Stimulated activated CD8-positive, alpha-beta memory T cell treated with anti-CD3 and anti-CD28 coated beads, Interleukin-12 subunit alpha, Interleukin-12 subunit beta, amount 100 ng/mL, for 24 hours (primary cell): ENCODE measurements around the gene PPP1R16B.
"Not testable (repeated sequence)": the region's sequence is repeated elsewhere in the genome, so short reads cannot be mapped to it uniquely, and the experiment has no call there.

Experiments used
- DNase-seq: peaks from one replicate; pipeline ENCODE4 v3.0.0-alpha.2; 2020; ENCODE audit errors: extremely low read depth

PPP1R16B gene

DNA sequence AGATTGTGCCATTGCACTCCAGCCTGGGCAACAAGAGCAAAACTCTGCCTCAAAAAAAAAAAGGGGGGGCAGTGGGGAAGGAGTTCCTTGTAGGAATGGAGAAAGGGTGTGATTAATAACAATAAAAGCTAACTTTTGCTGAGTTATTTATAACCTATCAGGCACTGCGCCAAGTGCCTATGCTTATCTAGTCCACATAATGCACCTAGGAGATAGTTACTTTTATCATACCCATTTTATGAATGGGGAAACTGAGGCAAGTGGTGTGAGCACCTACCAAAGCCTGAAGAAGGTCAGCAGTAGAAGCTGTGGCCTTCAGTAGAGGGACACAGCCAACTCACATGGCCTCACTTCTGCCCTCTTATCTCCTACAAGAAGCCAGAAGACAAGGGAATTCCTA, 13.6 kb upstream of the PPP1R16B start:
- no peak for DNase-seq

DNA sequence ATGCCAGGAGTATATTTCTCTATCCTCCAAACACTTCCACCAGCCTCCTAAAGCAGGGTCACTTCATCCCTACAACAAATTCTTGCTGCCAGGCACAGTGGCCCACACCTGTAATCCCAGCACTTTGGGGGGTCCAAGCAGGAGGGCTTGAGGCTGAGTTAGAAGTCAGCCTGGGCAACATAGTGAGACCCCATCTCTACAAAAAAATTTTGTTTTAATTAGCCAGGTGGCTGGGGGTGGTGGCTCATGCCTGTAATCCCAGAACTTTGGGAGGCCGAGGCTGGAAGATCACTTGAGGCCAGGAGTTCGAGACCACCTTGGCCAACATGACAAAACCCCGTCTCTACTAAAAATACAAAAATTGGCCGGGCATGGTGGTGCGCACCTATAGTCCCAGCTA, 11.4 kb upstream of the PPP1R16B start:
- not testable (repeated sequence) for DNase-seq

DNA sequence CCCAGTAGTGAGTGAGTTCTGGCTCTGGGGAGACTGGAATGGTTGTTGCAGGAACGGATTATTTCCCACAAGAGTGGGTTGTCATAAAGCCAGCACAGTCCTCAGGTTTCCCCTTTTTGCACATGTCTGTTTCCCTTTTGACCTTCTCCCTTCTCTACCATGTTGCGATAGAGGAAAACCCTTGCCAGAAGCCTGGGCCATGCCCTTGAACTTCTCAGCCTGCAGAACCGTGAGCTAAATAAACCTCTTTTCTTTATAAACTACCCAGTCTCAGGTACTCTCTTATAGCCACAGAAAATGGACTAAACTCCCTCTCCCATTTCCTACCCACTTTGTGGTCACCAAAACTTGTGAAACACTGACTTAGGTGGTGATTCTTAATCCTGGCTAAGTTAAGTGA, 7.2 kb upstream of the PPP1R16B start:
- no peak for DNase-seq

- DNase-seq: no peak
Measured at GRCh38 chr20:38799203-38799602, 6.3 kb upstream of the PPP1R16B start.

- no peak for DNase-seq
Measured at GRCh38 chr20:38800882-38801281, 4.6 kb upstream of the PPP1R16B start.

- DNase-seq: no peak
Measured at GRCh38 chr20:38804221-38804620, 1.3 kb upstream of the PPP1R16B start.

GRCh38 chr20:38804682-38805501, 605 bp upstream of the PPP1R16B start:
- peak; percentile 50 for DNase-seq

GRCh38 chr20:38805958-38806854, 709 bp downstream of the PPP1R16B start:
- no peak for DNase-seq

- no peak for DNase-seq
Measured at GRCh38 chr20:38806855-38807655, 1.6 kb downstream of the PPP1R16B start.

GRCh38 chr20:38809942-38810341, 4.4 kb downstream of the PPP1R16B start:
- no peak for DNase-seq

DNA sequence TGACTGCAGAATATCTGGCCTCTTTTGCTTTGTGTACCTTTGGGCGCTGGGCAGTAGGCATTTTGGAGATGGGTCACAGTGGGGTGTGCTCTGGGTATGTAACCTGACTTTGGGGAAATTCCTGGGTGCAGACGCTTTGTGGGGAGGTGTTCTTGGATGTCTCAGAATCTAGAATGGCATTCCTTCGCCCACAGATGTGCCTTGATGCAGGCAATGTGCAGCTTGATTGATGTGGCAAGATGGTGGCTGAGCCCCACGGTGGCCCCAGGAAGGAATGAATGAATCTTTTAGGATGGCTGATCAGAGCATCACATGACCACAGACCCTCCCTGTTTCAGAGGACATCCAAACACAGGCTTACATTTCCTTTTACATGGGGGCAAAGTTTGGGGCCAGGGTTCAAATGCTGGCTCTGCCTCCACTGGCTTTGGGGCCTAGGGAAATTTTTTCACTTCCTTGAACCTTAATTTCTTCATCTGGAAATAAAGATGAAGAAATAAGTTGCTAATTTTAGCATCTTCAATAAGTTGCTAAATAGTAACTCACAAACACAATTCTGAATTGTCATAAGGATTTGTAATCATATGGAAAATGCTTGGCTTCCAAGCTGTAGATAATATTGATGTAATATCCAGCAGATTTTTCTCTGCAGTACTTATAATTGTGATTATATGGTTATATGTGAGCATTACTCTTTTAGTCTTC, 5.6 kb downstream of the PPP1R16B start:
- DNase-seq: no peak

- no peak for DNase-seq
Measured at GRCh38 chr20:38811769-38812168, 6.3 kb downstream of the PPP1R16B start.

DNA sequence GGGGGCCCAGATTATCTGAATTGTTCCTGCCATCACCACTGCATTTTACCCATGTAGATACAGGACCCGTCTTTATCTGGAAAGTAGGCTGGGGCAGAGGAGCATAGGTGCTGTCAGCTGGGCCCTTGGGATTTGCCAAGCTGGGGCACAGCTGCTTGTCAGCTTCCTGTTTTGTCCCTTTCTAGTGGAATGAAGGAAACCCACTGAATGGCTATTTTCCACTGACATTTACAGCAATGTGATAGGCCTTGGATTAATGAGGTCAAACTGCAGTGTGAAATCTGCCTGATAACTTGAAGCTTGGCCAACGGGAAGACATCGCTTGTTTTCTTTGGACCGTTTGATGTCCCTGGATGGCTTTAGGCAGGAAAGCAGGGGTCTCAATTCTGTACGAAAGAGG, 6.7 kb downstream of the PPP1R16B start:
- no peak for DNase-seq

- no peak for DNase-seq
Measured at GRCh38 chr20:38812709-38813573, 7.4 kb downstream of the PPP1R16B start.

DNA sequence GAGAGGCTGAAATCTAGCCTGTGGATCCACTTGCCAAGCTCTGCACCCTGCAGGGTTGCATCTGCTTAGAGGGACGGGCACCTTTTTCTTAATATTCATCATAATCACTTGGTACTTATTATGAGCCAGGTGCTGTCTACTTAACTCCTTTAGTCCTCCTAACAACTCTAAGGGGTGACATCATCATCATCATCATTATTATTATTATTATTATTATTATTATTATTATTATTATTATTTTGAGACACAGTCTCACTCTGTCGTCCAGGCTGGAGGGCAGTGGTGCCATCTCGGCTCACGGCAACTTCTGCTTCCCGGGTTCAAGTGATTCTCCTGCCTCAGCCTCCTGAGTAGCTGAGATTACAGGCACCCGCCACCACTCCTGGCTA, 8.1 kb downstream of the PPP1R16B start:
- DNase-seq: not testable (repeated sequence)

- DNase-seq: no peak
Measured at GRCh38 chr20:38815446-38815845, 9.9 kb downstream of the PPP1R16B start.

GRCh38 chr20:38818113-38819065, 12.9 kb downstream of the PPP1R16B start:
- no peak for DNase-seq

- DNase-seq: no peak
Measured at GRCh38 chr20:38825571-38825900, 20.0 kb downstream of the PPP1R16B start.

DNA sequence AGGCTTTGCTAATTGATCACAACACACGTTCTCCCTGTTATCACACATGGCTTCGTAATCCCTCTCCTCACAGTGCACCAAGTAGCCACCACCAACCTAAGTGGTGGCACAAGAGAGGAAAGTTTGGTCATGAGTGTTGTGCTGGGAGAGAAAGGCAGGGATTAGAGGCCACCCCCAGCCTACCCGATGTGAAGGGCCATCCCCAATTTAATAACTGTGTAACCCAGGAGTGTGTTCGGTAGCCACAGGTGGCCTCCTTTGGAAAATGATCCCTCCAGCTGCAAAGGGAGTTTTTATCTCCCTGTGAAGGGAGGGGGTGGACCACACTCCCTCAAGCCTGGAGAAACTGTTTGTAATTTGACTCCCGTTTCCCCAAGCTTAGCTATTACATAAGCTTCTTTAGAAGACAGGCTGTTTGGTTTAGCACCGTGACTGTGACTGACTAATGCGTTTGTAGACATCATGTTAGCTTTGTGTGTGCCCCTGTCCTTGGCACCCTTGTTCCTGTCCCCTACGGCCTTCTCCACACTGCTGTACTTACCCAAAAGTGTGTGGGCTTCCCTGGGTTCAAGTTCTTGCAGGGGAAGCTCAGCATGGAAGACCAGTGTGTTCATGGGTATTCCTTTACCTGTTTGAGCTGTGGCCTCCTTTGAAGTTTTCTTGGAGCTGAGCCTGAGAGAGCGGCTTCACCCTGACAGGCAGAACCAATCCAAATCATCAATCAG, 20.6 kb downstream of the PPP1R16B start:
- no peak for DNase-seq
